T follicular helper cell (primary cell): Measurements from ENCODE around the gene ANXA5.

Experiments
- DNase-seq: peaks from one replicate; pipeline ENCODE4 v3.0.0-alpha.2; 2020; ENCODE audit warnings: low read depth

The ANXA5 gene

DNA sequence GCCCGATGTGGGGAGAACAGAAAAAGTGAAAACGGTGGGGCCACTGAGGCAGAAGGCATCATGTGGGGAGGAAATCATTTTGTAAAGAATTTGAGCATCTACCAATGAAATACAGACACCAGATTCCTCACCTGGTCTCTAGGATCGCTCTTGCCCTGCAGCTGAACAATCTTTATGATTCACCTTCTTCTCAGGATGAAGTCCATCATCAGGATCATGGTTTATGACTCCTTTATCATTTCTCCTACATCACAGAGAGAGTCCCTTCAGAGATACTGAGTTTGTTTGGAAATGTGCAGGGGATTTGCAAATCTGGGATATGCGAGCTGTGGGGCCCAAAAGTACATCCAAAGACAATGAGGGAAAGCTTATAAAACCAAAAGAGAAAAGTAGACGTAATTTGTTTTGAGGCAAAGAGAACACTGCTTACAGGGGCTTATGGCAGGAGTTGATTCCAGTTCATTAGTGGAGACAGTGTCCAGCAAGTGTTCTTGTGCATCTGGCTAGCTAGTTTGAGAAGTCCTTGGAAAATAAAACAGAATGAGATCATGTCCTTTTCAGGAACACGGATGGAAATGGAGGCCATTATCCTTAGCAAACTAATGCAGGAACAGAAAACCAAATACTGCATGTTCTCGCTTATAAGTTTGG lies 15.3 kb upstream of the ANXA5 start:
- no peak for DNase-seq

DNA sequence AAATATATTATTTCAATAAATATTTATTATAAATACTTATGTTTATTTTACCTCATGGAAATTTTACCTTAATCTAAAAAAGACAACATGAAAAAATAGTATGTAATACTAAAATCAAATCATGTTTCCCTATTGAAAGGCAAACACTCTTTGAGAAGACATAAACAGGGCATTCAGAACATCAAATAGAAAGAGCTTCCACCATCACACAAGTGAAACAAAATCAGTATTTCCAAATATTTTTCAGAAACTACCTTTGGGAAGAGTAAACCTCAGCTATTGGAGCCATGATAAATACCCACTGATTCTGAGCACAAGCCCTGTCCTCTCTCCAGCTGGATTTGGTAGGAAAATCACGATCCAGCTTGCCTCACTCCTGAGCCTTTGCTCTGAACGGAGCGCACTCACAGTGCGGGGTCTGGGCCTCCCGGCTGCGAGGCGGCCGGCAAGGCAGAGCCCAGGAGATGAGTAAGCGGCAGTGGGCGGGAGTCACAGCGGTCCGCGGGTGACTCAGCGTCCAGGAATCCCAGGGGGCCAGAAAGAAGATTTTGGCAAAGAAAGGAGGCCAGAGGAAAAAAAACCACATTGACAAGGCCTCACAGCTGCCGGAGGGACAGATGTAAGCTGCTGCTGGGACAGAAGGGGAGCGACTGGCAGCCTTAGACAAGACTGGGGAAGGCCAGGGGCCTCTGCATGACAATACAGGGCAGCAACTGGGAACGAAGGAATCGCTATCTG lies 14.7 kb upstream of the ANXA5 start:
- DNase-seq, result no peak

- no peak for DNase-seq
Measured at GRCh38 chr4:121709766-121710405, 13.1 kb upstream of the ANXA5 start.

- DNase-seq, result no peak
Measured at GRCh38 chr4:121707344-121707743, 10.6 kb upstream of the ANXA5 start.

DNA sequence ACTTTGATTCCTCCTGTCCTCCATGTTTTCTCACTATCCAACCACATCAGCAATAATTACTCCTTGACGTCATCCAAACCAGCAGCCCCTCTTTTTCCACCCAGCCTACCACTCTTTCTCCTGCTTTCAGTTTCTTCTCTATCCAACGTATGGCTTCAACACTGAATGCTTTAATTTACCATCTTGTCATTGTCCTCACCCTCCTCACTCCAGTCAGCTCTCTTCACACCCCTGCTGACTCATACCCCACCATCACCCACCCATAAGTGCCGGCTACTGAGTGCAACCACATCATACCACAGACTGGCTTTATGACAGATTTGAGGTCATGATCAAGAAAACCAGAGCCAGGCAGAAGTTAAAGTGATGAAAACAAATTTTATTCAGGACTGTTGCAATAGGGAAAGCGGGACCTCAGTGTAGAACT lies 9.8 kb upstream of the ANXA5 start:
- DNase-seq, result no peak

DNA sequence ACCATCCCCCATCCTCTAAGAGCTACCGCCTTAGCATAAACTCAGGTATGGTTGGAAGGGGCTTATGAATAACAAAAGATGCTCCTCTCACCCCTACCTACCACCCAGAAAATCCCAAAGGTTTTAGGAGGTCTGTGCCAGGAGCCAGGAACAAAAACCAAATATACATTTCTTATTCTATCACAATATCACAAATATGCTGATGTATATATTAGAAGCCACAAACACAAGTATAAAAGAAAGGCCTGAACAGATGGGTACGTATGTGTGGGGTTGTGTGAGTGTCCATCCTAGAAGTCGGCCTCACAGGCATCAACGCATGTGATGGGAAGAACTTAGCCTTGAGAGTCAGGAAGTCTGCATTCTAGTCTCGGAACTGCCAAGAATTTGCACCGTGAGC lies 8.7 kb upstream of the ANXA5 start:
- DNase-seq, result no peak

DNA sequence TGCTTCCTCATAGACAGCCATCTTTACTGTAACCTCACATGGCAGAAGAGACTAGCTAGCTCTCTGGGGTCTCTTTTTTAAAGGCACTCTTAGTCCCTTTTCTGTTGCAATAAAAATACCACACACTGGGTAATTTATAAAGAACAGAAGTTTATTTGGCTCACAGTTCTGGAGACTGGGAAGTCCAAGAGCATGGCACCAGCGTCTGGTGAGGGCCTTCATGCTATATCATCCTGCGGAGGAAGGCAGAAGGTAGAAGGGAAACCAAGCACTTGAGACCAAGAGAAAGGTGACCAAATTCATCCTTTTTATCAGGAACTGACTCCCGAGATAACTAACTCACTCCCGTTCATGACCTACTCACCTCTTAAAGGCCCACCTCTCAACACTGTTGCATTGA lies 5.4 kb upstream of the ANXA5 start:
- DNase-seq, result no peak

- DNase-seq, result no peak
Measured at GRCh38 chr4:121701263-121701662, 4.5 kb upstream of the ANXA5 start.

DNA sequence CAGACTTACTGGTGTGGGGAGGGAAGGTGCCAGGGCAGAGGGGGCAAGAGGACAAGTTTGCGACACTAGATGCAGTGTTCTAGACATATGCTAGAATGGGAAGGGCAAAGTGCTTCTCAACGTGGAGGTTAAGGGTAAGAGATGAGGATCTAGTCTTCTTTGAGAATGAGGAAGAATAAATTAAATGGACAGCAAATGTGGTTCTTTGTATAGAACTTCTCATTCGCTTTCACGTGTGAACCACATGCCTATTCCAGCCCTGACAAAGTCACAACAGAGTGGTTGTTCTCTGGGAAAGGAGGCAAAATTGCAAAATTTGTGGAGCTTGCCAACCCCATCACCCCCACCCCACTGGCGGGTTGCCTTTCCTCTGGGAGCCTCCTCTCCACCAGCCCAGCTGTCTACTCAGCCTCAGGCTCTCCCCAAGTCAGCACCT lies 1.5 kb upstream of the ANXA5 start:
- DNase-seq, result no peak

- no peak for DNase-seq
Measured at GRCh38 chr4:121697564-121697963, 784 bp upstream of the ANXA5 start.

DNA sequence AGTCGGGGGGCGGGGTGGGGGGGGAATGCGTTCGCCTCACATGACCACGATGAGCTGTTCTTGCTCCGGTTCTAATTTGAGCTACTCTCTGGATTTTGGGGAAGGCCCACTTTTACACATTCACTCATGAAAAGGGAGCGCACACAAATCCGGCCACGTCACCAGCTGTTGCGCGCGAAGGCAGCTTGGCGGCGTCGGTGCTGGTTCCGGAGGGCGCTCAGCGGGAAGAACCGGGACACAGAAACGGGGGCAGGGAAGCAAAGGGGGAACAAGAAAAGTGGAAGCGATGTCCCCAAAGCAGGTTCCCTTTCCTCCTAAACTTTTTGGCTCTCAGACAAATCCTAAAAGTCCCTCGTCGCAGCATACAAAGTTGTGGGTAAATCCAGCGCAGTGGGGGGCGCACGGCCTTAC lies 605 bp downstream of the ANXA5 start:
- DNase-seq, result peak; percentile 25

DNA sequence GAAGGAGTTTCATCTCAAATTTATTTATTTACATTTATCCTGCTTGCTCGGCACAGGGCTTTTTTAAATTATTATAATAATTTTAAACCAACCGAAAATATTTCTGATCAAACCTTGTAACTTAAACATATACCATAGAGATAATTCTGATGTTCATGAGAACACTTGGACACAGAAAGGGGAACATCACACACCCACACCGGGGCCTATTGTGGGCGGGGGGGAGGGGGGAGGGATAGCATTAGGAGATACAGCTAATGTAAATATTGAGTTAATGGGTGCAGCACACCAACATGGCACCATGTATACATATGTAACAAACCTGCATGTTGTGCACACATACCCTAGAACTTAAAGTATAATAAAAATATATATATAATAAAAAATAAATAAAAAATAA lies 2.9 kb downstream of the ANXA5 start:
- DNase-seq, result no peak

GRCh38 chr4:121693450-121693849 lies 3.3 kb downstream of the ANXA5 start:
- DNase-seq, result no peak

GRCh38 chr4:121692261-121692660 lies 4.5 kb downstream of the ANXA5 start:
- no peak for DNase-seq

DNA sequence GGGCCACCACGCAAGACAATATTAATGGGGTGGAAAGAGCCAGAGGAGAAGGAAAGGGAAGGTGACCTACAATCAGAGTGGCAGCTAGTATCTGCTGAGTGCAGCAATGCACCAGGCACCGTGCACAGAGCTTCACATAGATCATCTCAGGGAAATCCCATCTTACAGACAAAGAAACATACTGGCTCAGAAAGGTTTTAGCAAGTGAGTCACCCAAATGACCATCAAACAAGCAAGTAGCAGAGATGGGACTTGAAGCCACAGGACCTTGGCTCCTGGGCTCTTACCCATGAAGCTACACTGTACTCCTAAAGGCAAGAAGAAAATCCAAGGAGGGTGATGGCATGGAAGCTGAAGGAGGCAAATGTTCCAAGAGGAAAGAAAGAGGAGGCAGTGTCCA lies 6.8 kb downstream of the ANXA5 start:
- no peak for DNase-seq

GRCh38 chr4:121688701-121689100 lies 8.1 kb downstream of the ANXA5 start:
- no peak for DNase-seq

GRCh38 chr4:121688261-121688660 lies 8.5 kb downstream of the ANXA5 start:
- no peak for DNase-seq

DNA sequence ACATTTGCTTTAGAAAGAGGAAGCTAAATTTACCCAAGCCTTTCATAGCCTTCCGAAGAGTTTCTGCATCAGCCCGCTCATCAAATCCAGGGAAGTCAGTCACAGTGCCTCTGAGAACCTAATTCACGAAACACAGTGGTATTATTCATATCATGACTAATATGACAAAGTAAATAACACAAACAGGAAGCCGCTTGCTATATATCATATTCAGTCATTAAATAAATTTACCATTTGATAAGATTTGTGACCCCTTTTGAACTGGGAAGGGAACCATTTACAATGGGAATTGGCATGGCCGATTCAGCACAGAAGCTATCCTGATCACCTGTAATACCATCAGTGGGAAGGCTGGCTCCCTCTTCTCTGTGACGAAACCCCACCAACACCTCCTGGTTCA lies 10.5 kb downstream of the ANXA5 start:
- DNase-seq, result no peak

GRCh38 chr4:121685257-121685656 lies 11.5 kb downstream of the ANXA5 start:
- DNase-seq, result no peak

DNA sequence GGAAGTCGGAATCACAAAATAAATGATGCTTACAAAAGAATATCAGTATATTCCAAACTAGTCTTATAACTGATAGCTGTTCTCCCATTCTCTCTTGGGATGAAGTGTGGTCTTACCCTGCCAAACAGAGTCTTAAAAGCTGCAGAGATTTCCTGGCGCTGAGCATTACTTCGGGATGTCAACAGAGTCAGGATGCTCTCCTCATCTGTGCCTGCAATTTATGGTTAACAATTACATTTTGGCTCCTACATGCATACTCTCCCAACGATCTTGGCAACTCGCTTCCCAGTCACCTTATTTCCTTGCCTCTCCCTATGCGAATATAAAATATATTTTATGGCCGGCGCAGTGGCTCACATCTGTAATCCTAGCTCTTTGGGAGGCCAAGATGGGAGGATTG lies 12.2 kb downstream of the ANXA5 start:
- no peak for DNase-seq

DNA sequence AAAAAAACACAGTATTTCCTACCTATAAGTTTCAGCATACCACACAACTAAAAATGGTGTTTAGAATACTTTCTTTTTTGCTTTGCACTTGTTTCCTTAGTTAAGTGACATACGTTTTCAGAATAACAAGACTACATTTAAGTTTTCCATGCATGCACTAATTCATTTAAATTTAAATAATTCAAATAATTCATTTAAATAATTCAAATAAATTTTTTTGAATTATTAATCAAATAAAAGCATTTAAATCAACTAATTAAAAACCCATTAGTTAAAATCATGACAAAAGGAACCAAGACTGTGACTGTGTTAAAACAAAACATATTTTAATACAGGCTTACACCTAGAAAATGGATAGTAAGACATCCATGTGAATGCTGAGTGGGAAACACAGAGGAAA lies 12.8 kb downstream of the ANXA5 start:
- no peak for DNase-seq

DNA sequence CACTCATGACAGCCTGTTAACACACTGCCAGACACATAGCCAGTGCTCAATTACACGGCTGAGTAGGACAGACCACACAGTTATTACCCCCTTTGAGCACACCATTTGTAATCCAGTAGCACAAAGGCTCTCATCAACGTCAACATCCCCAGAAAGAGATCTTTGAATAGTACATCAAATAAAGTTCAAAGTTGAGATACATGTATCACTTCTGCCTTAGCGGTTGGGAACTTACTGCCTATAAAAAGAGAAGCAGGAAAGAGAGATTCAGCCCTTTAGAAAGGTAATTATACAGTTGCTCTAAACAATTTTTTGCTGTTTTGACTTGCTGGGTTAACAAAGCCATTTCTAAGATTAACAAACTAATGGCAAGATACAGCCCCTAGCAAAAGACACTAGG lies 16.2 kb downstream of the ANXA5 start:
- DNase-seq, result no peak

- no peak for DNase-seq
Measured at GRCh38 chr4:121679951-121680350, 16.8 kb downstream of the ANXA5 start.
